GM04504 (cell line): ENCODE results near the gene CTNND2.

Source experiments
- DNase-seq: peaks from one replicate; pipeline ENCODE4 v3.0.0-alpha.2; 2012; ENCODE audit warnings: low read depth

Gene CTNND2

GRCh38 chr5:11252075-11252474, 652.2 kb downstream of the CTNND2 start:
- no peak for DNase-seq

- DNase-seq: no peak
These were observed 653.0 kb downstream of the CTNND2 start for GRCh38 chr5:11251247-11251646.

DNA sequence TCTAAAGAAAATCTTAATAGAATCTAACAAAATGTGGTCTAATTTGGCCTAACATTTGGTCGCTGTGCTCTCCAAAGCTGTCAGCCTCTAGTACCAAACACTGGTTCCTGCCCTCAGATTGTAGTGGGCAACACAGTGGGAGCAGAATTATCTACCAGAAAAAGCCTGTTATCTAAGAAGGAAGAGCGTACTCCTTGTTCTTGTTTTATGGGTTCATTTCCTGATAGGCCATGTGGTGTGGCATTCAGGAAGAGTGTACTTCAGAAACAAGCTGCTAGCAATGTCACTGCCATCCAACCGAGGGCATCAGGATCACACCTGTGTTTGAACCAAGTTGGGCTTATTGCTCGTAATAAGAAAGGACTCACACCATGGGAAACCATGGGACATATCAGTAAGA, 655.3 kb downstream of the CTNND2 start:
- no peak for DNase-seq

DNA sequence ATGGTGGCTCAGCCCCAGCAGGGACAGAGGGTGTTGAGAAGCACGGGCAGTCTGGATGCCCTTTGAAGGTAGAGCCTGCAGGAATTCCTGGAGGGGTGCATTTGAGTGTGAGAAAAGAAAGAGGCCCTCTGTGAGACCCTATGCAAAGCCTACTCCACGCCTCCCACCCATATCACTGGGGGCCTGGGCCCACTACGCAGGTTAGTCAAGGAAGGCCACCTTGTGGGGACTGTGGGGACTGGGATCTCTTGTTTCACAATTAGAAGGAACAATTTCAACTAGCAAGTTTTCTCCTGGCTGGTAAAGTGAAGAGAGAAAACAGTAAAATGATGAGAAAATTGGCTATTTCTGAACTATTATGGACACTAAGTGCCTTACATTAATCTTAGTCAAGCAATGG, 657.0 kb downstream of the CTNND2 start:
- no peak for DNase-seq

- no peak for DNase-seq
These were observed 663.7 kb downstream of the CTNND2 start for GRCh38 chr5:11240293-11241190.

- DNase-seq: no peak
These were observed 664.8 kb downstream of the CTNND2 start for GRCh38 chr5:11239261-11240015.

DNA sequence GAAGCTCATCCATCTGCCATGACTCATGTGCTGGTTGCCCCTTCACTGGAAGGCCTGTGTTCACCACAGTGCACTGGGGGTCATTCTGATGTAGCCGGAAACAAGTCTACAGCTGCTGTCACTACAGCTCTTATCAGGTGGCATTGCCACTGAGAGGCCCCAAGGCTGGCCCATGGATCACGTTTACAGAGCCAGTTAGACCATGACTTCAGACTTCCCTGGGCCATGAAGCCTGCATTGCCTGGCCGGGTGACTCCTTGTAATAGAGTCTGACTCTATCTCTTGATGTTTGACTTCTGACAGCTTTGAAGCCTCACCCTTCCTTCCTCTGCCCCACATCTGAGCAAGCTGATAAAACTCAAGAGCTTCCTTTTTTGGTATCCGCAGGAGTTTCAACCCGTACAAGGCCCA, 669.7 kb downstream of the CTNND2 start:
- DNase-seq: no peak

DNA sequence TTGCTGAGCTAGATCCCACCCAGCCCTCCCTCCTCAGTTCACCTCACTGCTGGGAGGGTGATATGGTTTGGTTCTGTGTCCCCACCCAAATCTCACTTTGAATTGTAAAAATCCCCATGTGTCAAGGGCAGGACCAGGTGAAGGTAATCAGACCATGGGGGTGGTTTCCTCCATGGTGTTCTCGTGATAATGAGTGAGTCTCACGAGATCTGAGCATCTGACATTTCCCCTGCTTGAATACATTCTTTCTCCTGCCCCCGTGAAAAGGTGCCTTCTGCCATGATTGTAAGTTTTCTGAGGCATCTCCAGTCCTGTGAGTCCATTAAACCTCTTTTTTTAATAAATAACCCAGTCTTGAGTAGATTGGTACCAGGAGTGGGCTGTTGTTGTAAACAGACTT, 673.4 kb downstream of the CTNND2 start:
- DNase-seq: no peak

DNA sequence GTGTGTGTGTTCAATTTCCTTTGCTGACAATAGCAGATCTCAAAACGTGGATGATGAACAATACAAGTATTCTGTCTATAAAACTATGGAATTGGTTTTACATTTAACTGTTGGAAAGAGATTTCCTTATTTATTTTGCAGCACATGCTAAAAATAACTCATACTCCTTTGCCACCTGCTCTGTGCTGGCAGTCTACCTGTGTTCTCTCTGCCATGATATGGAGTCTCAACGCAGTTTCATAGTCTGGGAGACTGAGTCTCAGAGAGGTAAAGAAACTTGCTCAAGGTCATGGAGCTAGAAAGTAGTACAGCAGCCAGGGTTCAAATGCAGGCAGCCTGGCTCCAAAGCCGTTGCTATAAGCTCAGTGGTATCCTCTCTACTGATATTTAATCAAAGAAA, 677.2 kb downstream of the CTNND2 start:
- DNase-seq: no peak

- DNase-seq: no peak
These were observed 679.6 kb downstream of the CTNND2 start for GRCh38 chr5:11224436-11225187.

GRCh38 chr5:11222169-11222568, 682.1 kb downstream of the CTNND2 start:
- no peak for DNase-seq

DNA sequence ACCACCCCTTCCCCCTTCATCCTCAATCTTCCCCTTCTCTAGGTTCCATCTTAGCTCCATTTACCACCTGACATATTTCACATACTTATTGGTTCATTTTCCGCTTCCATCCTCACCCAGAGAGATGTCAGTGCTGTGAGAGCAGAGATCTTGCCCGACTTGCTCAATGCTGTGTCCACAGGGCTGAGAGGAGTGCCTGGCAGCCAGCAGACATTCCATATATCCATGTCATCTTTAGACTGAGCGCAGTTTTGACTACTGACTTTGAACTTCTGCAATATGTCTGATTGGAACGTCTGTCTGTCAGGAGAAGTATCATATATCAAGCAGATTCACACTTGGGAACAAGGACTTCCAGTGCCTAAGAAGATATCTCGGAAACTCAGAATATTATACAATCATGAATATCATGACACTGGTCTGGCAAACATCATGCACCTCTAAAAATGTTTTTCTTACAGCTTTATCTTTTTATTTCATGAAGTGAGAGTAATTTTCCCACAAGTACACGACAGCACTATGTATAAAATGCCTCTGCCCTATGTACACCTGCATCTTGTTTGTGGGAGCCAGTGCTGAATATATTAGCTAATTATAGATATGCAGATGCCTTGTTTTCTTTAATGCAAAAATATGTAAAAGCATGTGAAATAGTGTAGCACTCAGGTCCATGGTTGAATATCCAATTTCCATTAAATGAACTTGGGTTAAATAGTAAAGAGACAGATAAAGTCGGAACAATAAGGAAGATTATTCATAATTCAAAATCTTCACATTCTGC, 689.2 kb downstream of the CTNND2 start:
- no peak for DNase-seq

- DNase-seq: no peak
These were observed 691.5 kb downstream of the CTNND2 start for GRCh38 chr5:11212706-11213105.

GRCh38 chr5:11197726-11198125, 706.5 kb downstream of the CTNND2 start:
- no peak for DNase-seq

- no peak for DNase-seq
These were observed 712.6 kb downstream of the CTNND2 start for GRCh38 chr5:11191673-11192072.

GRCh38 chr5:11182441-11183080, 721.7 kb downstream of the CTNND2 start:
- DNase-seq: peak; percentile 1

- DNase-seq: no peak
These were observed 722.3 kb downstream of the CTNND2 start for GRCh38 chr5:11181940-11182339.

DNA sequence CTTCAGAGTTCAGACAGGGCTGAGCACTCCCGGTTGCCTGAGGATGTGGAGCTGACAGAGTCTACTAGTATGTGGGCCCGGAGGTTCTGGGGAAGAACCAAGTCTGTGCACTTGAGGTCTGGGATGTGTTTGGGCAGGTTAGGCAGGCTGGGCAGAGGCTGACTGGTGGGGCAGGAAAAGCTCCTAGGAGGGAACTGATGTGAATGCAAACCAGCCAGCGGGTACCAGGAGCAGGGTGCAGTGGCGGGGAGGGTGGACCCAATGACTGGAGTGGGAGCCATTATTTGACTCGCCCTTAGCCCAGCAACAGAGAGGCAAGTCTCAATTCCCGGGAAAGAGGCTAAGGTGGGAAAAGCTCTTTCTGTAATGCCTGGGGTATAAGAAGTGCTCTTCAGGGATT, 723.4 kb downstream of the CTNND2 start:
- no peak for DNase-seq

GRCh38 chr5:11177999-11178711, 726.1 kb downstream of the CTNND2 start:
- no peak for DNase-seq

GRCh38 chr5:11174591-11174990, 729.7 kb downstream of the CTNND2 start:
- DNase-seq: no peak

GRCh38 chr5:11172484-11172883, 731.8 kb downstream of the CTNND2 start:
- no peak for DNase-seq
